ENCODE data around the gene UBAC1.
"Not testable (repeated sequence)": the region's sequence is repeated elsewhere in the genome, so short reads cannot be mapped to it uniquely, and the experiment has no call there.

UBAC1 gene

DNA sequence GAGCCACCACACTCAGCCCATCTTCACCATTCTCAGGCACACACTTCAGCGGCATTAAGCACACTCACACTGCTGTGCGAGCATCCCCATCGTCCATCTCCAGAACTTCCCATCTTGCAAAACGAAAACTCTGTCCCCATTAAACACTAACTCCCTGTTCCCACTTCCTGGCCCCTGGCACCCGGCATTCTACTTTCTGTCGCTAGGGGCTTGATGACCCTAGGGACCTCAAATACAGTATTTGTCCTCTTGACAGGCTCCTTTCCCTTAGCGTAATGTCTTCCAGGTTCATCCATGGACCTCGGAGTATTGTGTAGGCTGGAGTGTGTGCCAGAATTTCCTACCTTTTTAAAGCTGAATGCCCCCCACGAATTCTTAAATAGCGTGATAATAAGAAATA lies 14.7 kb upstream of the UBAC1 start:
- FAIRE-seq = no peak

DNA sequence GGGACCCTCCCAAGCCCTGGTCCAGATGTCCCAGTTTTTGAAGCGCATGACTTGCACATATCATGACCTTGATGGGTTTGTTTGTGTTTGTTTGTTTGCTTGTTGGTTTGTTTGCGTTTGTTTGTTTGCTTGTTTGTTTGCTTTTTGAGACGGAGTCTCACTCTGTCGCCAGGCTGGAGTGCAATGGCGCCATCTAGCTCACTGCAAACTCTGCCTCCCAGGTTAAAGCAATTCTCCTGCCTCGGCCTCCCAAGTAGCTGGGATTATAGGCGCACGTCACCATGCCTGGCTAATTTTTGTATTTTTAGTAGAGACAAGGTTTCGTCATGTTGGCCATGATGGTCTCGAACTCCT lies 13.0 kb upstream of the UBAC1 start:
- FAIRE-seq = no peak

DNA sequence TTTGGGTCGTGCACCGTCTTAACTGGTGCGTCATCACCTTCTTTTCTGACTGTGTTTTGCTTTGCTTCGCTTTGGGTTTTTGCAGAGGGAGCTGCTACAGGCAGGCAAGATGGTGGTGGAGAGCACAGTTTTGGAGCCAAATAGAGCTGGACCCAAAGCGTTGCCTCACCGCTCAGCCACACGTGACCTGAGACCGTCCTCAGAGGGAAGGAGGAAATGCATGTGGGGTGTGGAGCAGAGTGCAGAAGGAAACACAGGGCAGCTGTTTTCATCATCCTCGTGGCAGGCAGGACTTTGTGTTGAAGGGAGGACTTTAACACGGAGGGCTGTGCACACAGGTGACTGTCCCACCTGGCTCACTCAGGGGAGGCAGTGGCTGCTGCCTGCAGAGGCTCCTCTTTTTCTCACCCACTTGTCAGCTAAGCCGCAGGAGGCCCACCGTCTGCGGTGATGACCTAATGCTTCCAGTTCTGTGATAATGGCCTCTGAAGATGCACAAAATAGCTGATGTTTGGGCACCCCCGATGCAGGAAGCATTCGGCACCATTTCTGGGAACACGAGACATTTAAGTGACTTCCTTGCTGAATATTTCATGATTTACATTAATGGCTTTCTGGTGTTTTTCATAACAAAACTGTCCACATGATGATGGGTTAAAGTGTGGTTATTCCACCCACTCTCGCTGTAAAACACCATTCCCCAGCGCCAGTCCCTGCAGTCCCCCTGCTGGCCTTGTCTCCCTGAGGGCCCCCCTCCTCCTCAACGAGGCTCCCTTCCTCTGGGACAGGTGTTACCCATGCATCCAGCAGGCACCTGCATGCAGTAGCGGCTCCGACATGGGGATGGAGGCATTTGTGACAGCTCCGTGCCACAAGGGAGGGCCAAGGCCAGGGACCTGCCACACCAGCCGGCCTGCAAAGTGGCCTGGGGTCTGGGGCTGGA lies 12.4 kb upstream of the UBAC1 start:
- no peak for FAIRE-seq

DNA sequence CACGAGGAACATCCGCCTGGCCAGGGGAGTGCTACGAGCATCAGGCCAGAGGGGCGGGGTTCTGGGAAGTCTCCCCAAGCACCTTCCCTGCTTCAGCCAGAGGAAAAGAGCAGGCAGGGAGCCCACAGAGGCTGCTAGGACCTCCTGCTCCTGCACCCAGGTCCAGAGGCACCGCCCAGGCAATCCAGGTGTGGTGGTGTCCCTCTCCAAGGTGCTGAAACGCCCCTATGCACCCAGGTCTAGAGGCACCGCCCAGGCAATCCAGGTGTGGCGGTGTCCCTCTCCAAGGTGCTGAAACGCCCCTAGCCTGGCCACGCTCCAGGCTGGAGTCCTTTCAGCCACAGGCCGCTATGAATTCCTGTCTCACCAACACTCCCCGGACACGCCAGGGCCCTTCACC lies 10.7 kb upstream of the UBAC1 start:
- no peak for FAIRE-seq

DNA sequence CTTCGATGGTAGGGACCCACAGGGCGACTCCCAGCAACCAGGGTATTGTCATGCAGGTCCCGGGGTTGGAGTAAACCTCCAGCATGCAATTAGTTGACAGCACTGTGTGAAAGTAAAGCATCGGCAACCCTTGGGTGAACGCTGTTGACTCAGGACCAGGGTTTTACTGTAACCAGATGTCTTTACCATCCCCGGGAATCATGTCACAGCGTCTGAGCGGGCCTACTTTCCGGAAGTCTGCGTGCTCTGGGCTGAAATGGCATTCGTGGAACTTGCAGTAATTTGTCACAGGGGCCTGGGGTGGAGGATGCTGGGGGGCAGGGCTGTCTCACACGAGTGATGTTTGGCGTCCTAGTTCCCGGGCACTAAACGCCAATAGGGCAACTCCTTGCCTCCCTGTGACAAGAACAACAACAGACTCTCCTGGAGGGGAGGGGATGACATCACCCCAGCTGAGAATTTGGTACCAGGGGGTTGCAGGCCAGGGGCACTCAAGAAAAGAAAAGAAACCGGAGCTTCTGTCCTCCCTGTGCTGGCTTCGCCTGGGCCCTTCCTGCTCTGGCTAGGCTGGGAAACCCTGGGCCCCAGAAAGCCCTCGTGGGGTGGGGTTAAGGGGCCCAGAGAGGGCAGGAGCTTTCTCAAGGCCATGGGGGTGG lies 10.1 kb upstream of the UBAC1 start:
- FAIRE-seq = no peak

DNA sequence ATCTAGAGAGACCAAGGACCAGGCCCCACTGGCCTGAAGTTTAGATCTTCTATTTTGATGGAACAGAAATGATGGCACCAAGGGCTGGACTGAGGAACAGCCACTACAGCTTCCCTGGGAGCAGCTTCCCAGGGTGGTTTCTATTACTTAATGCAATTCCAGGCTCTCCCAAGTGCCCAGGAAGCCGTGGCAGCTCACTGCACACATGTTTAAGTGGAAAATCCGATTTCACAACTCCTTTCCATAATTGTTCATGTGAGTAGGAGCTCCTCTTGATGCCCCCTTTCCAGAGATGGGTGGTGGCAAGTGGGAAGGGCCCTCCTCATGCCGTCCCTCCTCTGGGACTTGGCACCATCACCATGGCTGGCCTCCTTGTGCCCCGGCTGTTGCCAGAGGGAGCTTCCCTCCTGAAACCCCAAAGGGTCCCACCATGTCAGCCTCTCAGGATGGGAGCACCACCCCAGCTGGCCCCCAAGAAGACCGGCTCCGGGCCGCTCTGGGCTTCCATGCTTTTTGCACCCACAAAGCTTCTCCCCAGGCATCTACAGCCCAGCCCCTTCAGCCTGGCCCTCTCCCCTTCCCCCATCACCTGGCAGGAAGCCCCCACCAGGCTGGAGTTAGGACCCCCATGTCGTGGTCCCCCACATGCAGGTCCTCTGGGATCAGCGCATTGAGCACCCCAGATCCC lies 9.1 kb upstream of the UBAC1 start:
- FAIRE-seq = no peak

DNA sequence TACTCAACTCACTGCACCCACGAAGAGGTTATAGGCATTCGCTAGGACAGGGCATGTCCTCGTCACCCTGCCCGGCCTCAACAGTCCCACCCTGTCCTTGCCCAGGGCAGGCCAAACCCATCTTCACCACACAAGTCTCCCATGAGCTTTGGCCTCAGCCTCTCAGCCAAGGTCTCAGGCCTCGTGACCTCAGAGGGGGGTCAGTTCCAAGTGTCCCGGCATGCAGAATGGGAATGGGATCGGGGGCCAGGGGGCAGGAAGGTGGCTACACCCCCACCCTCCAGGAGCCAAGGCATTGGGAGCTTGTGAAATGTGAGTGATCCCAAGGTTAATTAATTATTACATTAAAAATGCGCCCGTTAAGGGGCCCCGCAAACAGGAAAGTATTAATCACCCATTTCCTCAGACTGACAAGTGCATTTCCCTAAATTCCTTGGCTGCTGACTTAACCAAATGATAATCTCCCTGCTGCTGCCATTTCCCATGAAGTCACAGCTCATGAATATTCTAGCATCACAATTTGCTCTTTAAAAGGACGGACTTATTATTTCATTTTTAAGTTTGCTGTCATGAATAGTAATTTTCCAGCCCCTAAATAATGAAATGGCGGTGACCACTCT lies 8.0 kb upstream of the UBAC1 start:
- no peak for FAIRE-seq

DNA sequence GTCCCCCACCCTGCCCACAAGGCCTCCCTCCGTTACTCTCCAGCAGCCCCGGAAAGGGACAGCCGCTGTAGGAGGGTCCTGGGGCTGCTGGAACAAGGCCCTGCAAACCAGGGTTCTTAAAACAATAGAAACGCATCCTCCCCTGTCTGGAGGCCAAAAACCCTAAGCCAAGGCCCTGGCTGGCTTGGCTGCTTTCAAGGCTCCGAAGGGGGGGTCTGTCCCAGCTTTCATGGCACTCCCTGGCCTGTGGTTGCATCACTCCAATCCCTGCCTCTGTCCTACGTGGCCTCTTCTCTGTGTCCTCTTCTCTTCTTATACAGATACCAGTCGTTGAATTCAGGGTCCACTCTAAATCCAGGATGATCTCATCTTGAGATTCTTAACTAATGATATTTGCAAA lies 7.4 kb upstream of the UBAC1 start:
- no peak for FAIRE-seq

DNA sequence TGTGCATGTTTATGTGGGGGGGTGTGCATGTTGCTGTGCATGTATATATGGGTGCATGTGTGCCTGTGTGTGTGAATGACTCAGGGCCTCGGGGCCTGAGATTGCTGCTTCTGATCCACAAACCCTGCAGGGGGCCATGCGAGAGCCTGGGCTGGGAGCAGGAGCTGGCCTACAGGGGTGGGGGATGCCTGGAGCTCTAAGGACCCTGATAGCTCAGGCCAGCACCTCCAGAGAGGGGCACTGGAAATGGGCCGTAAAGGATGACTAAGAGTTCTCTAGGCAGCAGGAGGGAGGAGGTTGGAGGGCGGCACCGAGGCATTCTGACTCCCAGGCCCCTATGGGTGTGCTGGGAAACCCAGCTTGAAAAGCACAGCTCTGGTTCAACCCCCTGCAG lies 6.9 kb upstream of the UBAC1 start:
- no peak for FAIRE-seq

DNA sequence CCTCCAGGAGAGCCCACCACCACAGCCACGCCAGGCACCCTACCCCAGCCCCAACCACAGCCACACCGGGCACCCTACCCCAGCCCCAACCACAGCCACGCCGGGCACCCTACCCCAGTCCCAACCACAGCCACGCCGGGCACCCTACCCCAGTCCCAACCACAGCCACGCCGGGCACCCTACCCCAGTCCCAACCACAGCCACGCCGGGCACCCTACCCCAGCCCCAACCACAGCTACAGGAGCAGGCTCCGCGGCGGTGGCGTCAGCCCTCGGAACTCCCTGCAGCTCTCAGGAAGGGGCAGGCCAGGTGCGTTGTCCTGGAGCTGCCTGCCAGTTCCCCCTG lies 5.7 kb upstream of the UBAC1 start:
- not testable (repeated sequence) for FAIRE-seq

DNA sequence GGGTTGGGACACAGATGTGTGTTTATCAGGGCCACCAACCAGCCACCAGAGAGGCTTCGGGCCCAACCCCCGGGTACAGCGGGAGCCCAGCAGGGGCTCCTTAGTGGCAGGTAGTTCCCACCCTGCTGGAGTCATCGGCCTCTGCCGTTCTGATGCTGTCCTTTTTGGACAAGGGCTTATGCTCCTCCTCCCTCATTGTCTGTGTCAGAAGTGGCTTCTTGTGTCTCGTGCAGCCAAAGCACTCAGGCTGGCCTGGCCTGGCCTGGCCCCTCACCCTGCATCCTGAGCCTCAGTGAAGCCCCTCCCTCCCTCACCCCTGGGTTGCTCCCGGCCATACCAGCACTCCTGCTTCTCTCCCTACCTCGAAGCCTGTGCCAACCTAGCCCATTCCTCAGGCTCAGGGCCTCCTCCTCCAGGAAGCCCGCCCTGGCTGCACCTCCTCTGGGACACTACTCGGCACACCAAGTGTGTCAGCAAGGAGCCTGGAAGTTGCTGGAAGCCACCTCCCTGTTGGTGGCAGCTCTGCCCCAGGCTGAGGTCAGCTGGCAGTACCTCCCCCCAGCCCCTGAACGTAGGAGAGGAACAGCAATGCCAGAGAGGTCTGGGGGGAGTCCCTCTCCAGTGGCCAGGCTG lies 4.1 kb upstream of the UBAC1 start:
- FAIRE-seq = no peak

DNA sequence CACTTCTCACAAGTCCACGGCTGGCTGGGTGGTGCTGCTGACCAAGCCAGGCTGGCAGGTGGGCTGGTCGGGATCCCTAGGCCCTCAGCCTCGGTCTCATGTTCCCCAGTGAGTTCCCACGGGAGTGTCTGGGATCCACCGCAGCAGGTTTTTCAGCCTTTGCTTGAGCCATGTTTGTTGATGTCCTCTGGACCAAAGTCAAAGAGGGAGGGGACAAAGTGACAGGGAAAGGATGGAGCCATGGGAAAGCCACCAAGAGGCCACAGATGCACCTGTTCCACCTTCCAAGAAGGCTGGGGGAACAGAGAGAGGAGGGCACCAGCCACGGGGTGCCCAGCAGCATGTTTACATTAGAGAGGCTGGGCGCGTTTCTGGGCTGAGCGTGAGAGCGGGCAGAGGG lies 2.8 kb upstream of the UBAC1 start:
- no peak for FAIRE-seq

DNA sequence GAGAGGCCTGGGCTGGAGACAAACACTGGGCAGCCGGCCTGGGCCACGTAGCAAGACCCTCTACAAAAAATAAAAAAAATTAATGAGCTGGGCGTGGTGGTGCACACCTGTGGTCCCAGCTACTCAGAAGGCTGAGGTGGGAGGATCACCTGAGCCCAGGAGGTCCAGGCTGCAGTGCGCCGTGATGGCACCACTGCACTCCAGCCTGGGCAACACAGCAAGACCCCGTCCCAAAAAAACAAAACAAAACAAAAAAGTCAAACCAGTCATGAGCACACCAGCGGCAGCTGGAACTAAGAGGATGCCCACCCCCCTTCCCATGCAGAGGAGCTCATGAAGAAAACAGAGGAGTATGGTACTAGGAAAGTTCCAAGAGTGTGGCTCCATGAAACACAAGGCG lies 2.2 kb upstream of the UBAC1 start:
- no peak for FAIRE-seq

DNA sequence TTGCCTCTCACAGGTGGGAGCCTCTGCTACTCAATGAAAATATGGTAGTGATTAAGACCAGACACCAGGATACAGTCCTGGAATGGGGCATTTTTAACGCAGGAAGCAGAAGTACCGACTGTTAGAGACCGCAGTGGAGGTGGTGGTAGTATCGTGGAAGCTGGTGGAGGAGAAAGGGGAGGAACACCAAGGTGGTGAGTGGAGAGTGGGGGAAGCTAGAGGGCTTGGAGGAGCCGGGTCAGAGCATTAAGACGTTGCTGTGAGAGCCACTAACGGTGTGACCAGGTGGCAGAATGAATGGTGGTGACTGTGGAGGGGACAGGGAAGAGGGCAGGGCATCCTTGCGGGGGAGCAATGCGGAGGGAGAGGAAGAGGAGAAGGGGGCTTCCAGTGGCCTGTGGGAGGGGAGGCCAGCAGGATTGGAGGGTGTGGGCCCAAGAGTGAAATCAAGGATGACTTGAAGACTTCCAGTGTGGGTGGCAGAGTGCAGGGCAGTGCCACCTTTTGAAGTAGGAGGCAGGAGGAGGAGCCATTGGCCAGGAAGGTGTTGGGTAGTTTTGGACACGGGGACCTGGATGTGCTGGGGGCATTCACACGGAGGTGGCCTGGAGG lies 1.6 kb upstream of the UBAC1 start:
- no peak for FAIRE-seq

DNA sequence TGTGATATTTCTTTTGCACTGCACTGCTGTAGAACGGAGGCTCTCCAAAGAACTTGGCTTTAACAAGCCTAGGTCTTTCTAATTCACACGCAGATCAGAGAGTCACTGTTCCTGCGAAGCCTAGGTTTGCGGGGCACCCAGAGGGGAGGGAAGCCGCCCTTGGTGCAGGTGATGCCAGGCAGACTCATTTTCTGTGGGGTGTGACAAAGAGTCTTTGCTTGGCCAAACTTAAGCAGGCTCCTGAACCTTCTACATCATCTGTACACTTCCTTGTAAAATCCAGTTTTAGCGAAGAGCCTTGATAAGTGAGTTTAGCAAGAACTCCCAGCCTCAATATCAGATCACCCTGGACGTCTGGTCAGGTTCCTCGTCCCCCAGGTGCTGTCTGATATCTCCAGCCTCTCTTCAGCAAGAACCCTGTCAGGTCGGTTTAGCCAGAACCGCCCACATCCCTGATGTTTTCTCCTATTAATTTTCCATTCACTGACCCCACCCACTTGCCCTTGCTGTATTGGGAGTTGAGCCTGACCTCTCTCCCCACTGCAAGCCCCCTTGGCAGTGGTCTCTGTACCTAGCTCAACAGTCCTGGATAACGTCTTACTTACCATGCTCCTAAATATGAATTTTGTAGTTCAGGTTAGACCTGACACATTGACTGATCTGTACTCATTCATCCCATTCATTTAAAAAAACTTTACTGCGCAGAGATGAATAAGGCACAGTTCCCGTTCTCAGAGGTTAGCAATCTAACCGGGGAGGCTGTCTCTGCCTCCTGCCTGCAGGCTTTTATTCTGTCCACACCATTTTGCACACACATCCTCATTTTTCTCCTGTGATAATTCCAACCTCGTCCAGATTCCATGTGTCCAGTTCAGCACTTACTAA lies 880 bp upstream of the UBAC1 start:
- no peak for FAIRE-seq

DNA sequence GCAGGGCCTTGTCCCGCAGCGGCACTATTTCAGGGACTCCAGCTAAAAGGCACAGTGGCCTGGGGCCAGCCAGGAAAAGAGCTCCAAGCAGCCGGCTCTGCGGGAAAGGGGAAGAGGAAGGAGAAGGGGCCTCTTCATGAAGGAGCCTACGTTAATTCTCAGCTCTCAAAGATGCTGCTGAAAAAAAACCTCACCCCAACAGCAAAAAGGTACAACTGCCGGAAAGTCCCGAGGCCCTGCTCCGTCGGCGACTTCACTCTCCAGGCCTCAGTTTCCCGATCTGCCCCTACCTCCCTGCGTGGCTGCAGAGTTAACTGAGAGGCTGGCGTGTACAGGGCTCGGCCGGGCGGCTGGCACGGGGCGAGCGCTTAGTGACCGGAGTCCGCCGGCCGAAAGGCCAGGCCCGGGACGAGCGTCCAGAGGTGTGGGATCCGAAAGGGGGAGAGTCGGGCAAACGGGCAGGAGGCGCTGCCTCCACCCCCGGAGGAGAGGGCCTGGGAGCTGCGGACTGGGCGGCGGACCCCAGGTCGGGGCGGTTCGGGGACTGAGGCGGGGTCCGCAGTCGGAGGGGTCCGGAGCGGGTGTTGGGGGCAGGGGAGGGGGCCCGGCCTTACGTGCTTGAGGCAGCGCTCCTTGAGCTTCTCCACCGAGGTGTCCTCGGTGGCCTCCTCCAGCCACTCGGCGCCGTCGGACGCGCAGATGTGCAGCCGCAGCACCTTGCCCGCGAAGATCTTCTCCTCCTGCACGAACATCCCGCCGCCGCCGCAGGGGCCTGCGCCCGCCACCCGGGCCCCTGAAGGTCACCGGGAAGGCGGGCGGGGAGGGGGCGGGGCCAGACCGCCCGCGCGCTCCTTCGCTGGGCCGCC lies 529 bp downstream of the UBAC1 start:
- no peak for FAIRE-seq

DNA sequence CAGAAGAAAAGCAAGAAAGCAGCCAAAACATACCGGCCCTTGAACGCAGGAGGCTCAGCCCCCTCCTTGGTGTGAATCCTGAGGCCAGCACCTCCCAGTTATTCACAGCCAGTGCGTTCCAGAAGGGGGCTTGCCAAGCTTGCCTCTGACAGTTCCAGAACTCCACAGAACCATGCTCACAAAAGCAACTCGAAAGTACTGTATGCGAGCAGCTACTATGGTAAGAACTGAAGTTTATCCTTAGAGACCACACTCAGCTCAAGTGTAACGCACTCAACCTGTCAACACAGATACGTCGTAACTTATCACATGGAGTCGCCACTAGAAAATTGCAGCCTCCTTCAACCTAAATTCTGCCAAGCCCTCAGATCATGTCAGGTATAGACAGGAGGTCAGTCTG lies 1.4 kb downstream of the UBAC1 start:
- no peak for FAIRE-seq

DNA sequence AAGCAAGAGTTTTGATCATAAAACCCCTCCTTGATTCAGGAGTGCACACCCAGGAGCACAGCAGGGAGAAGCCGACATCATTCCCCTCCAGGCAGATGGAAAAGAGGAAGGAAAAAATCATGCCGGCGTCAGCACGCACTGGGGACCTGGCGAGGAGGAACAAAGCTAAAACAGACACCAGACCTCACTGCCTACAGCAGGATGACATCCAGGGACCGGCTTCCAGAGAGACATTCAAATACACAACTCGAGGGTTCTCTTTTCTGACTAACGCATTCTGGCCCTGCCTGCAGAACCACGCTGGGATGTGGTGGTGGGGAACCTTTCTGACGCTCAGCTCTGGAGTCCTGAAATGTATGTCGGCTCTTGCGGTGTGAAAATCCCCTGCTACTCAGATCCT lies 2.7 kb downstream of the UBAC1 start:
- no peak for FAIRE-seq

DNA sequence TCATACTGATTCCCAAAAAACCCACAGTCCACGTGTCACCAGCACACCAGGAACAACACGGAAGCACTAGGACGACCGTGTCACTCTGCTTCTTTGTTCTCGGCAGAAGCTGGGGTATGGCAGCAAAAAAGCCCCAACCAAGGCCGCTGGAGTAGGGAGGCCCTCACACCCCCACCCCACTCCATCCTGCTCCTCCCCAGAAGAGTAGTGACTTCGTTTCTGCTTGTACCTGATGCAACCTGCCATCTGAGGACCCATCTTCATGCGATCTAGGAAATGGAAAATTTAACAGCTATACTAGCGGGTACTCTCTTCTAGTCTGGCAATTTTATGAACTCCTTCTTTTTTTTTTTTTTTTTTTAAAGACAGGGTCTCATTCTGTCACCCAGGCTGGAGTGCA lies 3.7 kb downstream of the UBAC1 start:
- no peak for FAIRE-seq

DNA sequence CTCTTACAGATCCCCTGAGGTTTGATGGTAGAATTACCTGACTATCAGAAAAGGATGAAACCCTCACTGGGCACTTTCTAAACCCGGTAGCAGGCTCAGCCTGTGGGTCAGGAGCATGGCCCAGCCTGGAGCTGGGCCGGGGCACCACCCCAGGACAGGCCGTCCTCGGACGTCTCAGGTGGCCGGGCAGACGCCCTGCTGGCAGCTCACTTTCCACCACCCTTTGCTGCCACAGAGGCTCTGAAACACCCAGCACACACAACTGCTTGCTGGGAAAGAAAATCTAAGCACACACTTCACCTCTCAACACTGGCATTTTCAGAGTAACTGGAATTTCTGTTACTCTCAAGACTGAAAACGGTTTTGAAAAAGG lies 4.4 kb downstream of the UBAC1 start:
- FAIRE-seq = no peak

All from colon (tissue), 2 donors.